Eye (tissue), 1 donor: Measurements from ENCODE around the gene MTMR2.

ENCODE experiments used
- DNase-seq: peaks from one replicate; pipeline ENCODE4 v3.0.0-alpha.2; 2015

The MTMR2 gene

GRCh38 chr11:95805869-95806268 lies 118.0 kb downstream of the MTMR2 start:
- DNase-seq, result no peak

DNA sequence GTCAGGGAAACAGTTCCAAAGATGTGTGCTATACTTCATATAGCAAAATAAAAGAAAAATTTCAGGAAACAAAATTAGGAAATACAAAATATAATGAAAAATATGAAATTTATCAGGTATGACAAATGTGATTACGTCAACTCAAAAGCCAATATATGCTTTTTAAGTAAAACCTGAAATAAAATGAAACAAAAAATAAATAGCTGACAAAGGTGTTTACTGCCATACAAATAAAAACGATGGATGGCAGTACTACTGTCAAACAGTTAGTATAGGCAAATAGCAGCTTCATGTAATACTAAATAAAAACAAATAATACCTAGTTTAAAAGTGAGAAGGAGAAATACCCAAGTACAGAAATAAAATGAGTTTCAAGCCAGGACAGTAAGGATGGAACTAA lies 119.9 kb downstream of the MTMR2 start:
- DNase-seq, result no peak

DNA sequence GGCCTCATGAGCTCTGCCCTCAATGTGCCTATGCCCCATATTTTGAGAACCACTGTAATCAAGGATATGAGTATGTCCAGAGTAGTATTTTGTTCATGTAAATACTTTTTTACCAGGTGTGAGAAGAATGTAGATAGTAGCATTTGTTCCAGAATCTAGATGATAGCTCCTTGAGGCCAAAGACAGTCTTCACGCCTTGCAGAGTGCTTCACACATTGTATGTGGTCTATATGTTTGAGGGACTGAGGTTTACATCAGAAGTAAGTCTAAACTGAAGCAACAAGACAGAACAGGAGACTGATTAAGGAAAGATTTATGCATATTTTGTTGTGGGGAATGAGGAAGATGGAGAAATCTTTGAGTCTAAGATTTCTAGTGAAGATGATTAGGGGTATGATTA lies 121.1 kb downstream of the MTMR2 start:
- no peak for DNase-seq

- DNase-seq, result no peak
These were observed 123.5 kb downstream of the MTMR2 start for GRCh38 chr11:95800438-95800837.

- DNase-seq, result no peak
These were observed 124.4 kb downstream of the MTMR2 start for GRCh38 chr11:95799546-95799945.

GRCh38 chr11:95796501-95796900 lies 127.4 kb downstream of the MTMR2 start:
- DNase-seq, result no peak

- no peak for DNase-seq
These were observed 128.1 kb downstream of the MTMR2 start for GRCh38 chr11:95795627-95796295.

DNA sequence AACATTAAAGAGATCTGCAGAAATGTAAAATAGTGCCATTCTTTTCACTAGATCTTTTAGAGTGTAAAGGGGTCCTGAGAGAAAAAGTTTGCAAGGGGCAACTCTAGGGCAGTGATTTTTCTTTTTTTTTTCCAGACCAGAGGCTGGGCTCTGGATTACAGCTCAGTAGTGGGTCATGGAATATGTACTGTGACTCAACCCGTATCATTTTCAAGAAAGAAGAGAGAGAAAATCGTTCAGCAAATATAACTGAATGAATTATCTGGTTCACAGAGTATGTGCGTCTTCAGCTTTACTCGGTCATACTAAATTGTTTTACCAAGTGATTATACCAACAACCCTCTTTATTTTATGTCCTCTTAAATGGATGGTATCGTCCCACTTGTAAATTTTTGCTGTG lies 129.8 kb downstream of the MTMR2 start:
- no peak for DNase-seq

- no peak for DNase-seq
These were observed 130.8 kb downstream of the MTMR2 start for GRCh38 chr11:95793116-95793515.

- no peak for DNase-seq
These were observed 131.2 kb downstream of the MTMR2 start for GRCh38 chr11:95792700-95793099.

GRCh38 chr11:95792200-95792599 lies 131.7 kb downstream of the MTMR2 start:
- no peak for DNase-seq

GRCh38 chr11:95791709-95792033 lies 132.2 kb downstream of the MTMR2 start:
- DNase-seq, result no peak

GRCh38 chr11:95790933-95791708 lies 132.8 kb downstream of the MTMR2 start:
- DNase-seq, result peak; percentile 86

DNA sequence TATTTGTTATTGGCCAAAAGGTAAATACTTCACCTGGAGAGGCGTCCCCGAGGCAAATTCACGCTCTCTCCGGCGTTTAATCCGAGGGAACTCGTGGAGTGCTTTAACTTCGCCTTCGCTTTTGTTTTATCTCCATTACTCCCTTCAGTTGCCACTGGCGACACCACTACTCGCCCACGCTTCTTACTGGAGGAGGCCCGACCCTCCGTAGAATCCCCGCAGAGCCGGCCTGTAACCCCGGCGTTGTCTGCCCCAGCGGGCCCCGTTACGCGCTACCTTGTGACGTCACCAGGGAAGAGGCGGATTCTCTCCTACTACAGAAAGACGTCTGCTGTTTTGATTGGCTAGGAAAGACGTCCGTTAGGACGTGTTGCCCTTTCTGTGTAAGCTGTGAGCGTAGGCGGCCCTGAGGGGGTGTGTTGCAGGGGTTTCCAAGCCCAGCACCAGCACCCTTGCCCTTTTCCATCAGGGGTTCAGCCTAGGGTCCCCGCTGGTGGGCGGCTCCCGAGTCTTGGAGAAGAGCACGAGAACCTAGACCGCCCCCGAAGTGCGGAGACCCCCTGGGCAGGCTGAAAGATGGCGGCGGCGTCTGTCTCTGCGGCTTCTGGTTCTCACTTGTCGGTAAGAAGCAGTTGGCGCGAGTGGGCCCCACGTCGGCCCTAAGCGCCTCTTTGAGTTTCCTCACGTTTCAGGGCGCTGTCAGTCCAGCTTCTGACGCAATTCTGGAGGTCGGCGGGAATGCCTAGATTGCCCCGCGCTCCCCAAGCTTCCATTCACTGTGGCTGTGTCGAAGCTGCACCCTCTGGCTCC lies 133.6 kb downstream of the MTMR2 start, which contains the start of gene CEP57:
CEP57 (plus strand) TSS at position 376 of the 810 bp plus-strand sequence; CDS start at position 577, 201 bp downstream.
- DNase-seq, result peak; percentile 100

- DNase-seq, result peak; percentile 100
These were observed 134.3 kb downstream of the MTMR2 start, which contains the start of gene FAM76B for GRCh38 chr11:95789506-95790122. Gene FAM76B (minus strand): TSS chr11:95789782. CDS start chr11:95789478, 304 bp downstream.

DNA sequence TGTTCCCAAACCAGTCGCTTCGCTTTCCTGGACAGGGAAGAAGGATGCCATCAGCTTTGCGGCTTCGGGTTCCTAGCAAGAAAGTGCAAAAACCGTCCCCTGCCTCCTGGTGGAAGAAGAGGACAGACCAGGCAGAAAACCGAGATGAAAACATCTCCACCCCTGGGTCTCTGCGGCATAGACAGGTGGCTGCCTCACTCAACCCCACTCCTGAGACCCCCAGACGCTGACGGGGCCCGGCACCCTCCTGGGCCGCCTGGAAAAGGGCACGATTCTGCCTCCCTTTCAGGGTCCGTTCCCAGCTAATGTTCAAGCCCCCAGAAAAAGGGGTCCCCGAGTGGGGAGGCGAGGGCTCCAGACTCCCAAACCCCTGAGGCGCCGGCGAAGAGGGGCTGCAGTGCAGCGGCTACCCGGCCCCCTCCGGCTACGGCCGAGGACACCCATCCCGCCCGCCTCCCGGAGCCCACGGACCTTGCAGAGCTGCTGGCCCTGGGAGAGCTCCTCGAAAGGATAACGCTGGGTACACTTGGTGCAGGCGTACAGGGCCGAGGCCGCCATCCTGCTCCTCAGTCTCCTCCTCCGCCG lies 134.9 kb downstream of the MTMR2 start:
- DNase-seq, result peak; percentile 85
